Measurements from ENCODE around the gene TMEM18. TPM values are rescaled to one million over a fixed set of nuclear protein-coding genes. Genes with fewer than 3 reads are reported as not detected.

Gene TMEM18
- total RNA-seq, 1 experiment from 2014 or later: 33.5 TPM

- H3K79me2 ChIP-seq (ENCODE audit: insufficient read depth, low read length): no peaks in the 10 kb centered on the region
- no peaks in the 10 kb centered on the region for H3K9me3 ChIP-seq (ENCODE audit: control insufficient read depth in 1 of 2, insufficient read depth in 1 of 2, low read depth in 1 of 2, low read length in 2 of 2)
- POLR2A ChIA-PET: no interaction called here
- no peak overlapping the region for H2AFZ ChIP-seq (ENCODE audit: low read depth, low read length, poor library complexity, severe bottlenecking)
- RAD21 ChIA-PET (ENCODE audit: low non-redundant PET in 1 of 2, low total read pairs in 2 of 2, uncharacterized antibody in 2 of 2, unreplicated experiment in 2 of 2): no interaction called here
- TF ChIP-seq ZBTB33 (IDR thresholded peaks at IDR 0.05; ENCODE audit: extremely low read depth, insufficient replicate concordance, low read length) (no peak), CEBPB (IDR thresholded peaks at IDR 0.05; ENCODE audit: low read depth) (no peak), MAX (IDR thresholded peaks at IDR 0.05) (no peak), JUND (IDR thresholded peaks at IDR 0.05) (no peak), ATF3 (IDR thresholded peaks at IDR 0.05) (no peak), CTCF (IDR thresholded peaks at IDR 0.05 in 2 of 3, conservative IDR thresholded peaks at IDR 0.05 in 1 of 3; ENCODE audit: borderline replicate concordance in 1 of 3, insufficient read depth in 1 of 3, low read depth in 2 of 3, low read length in 2 of 3) (no peak), EGR1 (IDR thresholded peaks at IDR 0.05; ENCODE audit: low read depth) (no peak), POLR2A (IDR thresholded peaks at IDR 0.05; ENCODE audit: borderline replicate concordance, extremely low read depth, insufficient read depth, insufficient read length) (no peak), CBX3 (IDR thresholded peaks at IDR 0.05; ENCODE audit: low read depth) (no peak), ELF1 (IDR thresholded peaks at IDR 0.05; ENCODE audit: borderline replicate concordance, low read depth) (no peak), EZH2 (IDR thresholded peaks at IDR 0.05) (no peak), TCF7L2 (IDR thresholded peaks at IDR 0.05; ENCODE audit: borderline replicate concordance, extremely low read depth, insufficient read depth, insufficient read length) (no peak), FOSL1 (IDR thresholded peaks at IDR 0.05; ENCODE audit: low read depth) (no peak), YY1 (IDR thresholded peaks at IDR 0.05; ENCODE audit: extremely low read depth, insufficient replicate concordance, low read depth, low read length) (no peak), SRF (IDR thresholded peaks at IDR 0.05; ENCODE audit: low read depth) (no peak), REST (IDR thresholded peaks at IDR 0.05; ENCODE audit: low read depth) (no peak), SIN3A (IDR thresholded peaks at IDR 0.05; ENCODE audit: low read depth) (no peak), POLR2AphosphoS5 (IDR thresholded peaks at IDR 0.05; ENCODE audit: low read depth, low read length) (no peak), ZFX (IDR thresholded peaks at IDR 0.05) (no peak), EZH2phosphoT487 (IDR thresholded peaks at IDR 0.05; ENCODE audit: borderline replicate concordance) (no peak)
- no TSS peak for BruUV-seq (replicated peaks)
- H3K9ac ChIP-seq (ENCODE audit: low read length): no peak overlapping the region
- H3K4me1 ChIP-seq (ENCODE audit: control insufficient read depth in 1 of 2, insufficient read depth in 2 of 2, low read length in 2 of 2): no peaks in the 10 kb centered on the region; a peak in 1 of 4 replicates
- CTCF ChIA-PET: no interaction called here
- DNase-seq (ENCODE audit: low read depth, low spot score) (no peak), ATAC-seq (no peak)
- H3K9me2 ChIP-seq (ENCODE audit: insufficient read depth): no peaks in the 10 kb centered on the region
- H3K27ac ChIP-seq (ENCODE audit: low read depth, low read length): no peak overlapping the region
- H4K20me1 ChIP-seq (ENCODE audit: insufficient read depth): no peaks in the 10 kb centered on the region
- H3K27me3 ChIP-seq (ENCODE audit: insufficient read depth, low read length): peaks cover 18% of the 10 kb centered on the region
- intact Hi-C loops (cut with micrococcal nuclease): loop anchor here (10.0 kb wide), 2 partner anchors 334 to 434 kb away; no protein-coding TSS in a partner anchor
- no peaks in the 10 kb centered on the region for H3K36me3 ChIP-seq (ENCODE audit: control insufficient read depth in 1 of 2, insufficient read depth in 2 of 2, low read length in 2 of 2)
- H3K4me3 ChIP-seq (replicated peaks in 1 of 2; ENCODE audit: low read depth in 1 of 2, low read length in 2 of 2): no peak overlapping the region
- H3K4me2 ChIP-seq (ENCODE audit: low read length): no peak overlapping the region
These were observed 33.9 kb upstream of the TMEM18 start for GRCh38 chr2:710867-711665.

Data from HCT116 (cell line).